HepG2 (cell line): ENCODE results near the gene ARID3C. TPM values are rescaled to one million over a fixed set of nuclear protein-coding genes. Genes with fewer than 3 reads are reported as not detected.

Source experiments
- ARNT2 ChIP-seq: sonication (generic); formaldehyde crosslinking; IDR thresholded peaks from 2 replicates; pipeline ENCODE4 v1.8.0; 2022; ENCODE audit warnings: mild to moderate bottlenecking, low read depth, missing genetic modification reagents, moderate library complexity
- BCL3 ChIP-seq: sonication (generic); formaldehyde crosslinking; IDR thresholded peaks from 2 replicates; pipeline ENCODE4 v1.5.1; 2020; ENCODE audit warnings: mild to moderate bottlenecking, missing genetic modification reagents, moderate library complexity
- GZF1 ChIP-seq: sonication (generic); formaldehyde crosslinking; IDR thresholded peaks from 2 replicates; pipeline ENCODE4 v1.5.1; 2020; ENCODE audit warnings: mild to moderate bottlenecking, missing genetic modification reagents
- HIVEP1 ChIP-seq: sonication (generic); formaldehyde crosslinking; IDR thresholded peaks from 2 replicates; pipeline ENCODE4 v1.4.0; 2020; ENCODE audit warnings: mild to moderate bottlenecking, missing genetic modification reagents
- KAT8 ChIP-seq: IDR thresholded peaks from 2 replicates; pipeline ENCODE4 v1.6.1; 2016; ENCODE audit warnings: missing genetic modification reagents, missing compliant biosample characterization
- LRRFIP1 ChIP-seq: sonication (generic); formaldehyde crosslinking; conservative IDR thresholded peaks from 2 replicates; pipeline ENCODE4 v1.4.0; 2020; ENCODE audit warnings: missing genetic modification reagents
- MAFF ChIP-seq: IDR thresholded peaks from 2 replicates; pipeline ENCODE4 v1.6.1; 2011; ENCODE audit warnings: low read depth, low read length, improper control_type of control experiment
- PBX2 ChIP-seq: IDR thresholded peaks from 2 replicates; pipeline ENCODE4 v1.6.1; 2016; ENCODE audit warnings: control low read depth
- SMAD1 ChIP-seq: sonication (generic); formaldehyde crosslinking; IDR thresholded peaks from 2 replicates; pipeline ENCODE4 v1.4.0; 2020; ENCODE audit warnings: missing genetic modification reagents, low read depth, mild to moderate bottlenecking, borderline replicate concordance
- TAF1 ChIP-seq: sonication (generic); formaldehyde crosslinking; IDR thresholded peaks from 2 replicates; pipeline ENCODE4 v1.4.0; 2020; ENCODE audit warnings: missing genetic modification reagents
- TEAD2 ChIP-seq: sonication (generic); formaldehyde crosslinking; IDR thresholded peaks from 2 replicates; pipeline ENCODE4 v1.9.0; 2021; ENCODE audit warnings: missing genetic modification reagents
- THAP7 ChIP-seq: sonication (generic); formaldehyde crosslinking; IDR thresholded peaks from 2 replicates; pipeline ENCODE4 v1.8.1; 2023; ENCODE audit warnings: mild to moderate bottlenecking, missing genetic modification reagents
- ZBTB4 ChIP-seq: sonication (generic); formaldehyde crosslinking; IDR thresholded peaks from 2 replicates; pipeline ENCODE4 v1.4.0; 2020; ENCODE audit warnings: missing genetic modification reagents, mild to moderate bottlenecking, borderline replicate concordance
- ZEB1 ChIP-seq: IDR thresholded peaks from 2 replicates; pipeline ENCODE4 v1.6.1; 2012; ENCODE audit warnings: mild to moderate bottlenecking, low read depth, inconsistent platforms; ENCODE audit not compliant: insufficient replicate concordance
- ZNF275 ChIP-seq: sonication (generic); formaldehyde crosslinking; IDR thresholded peaks from 2 replicates; pipeline ENCODE4 v1.8.0; 2022; ENCODE audit warnings: missing genetic modification reagents, mild to moderate bottlenecking, inconsistent platforms, borderline replicate concordance
- ZNF691 ChIP-seq: sonication (generic); formaldehyde crosslinking; IDR thresholded peaks from 2 replicates; pipeline ENCODE4 v1.4.0; 2020; ENCODE audit warnings: missing genetic modification reagents, low read depth, mild to moderate bottlenecking, borderline replicate concordance
- ZNF761 ChIP-seq: sonication (generic); formaldehyde crosslinking; conservative IDR thresholded peaks from 2 replicates; pipeline ENCODE4 v1.4.0; 2020; ENCODE audit warnings: mild to moderate bottlenecking, missing genetic modification reagents
- ZNF780A ChIP-seq: sonication (generic); formaldehyde crosslinking; IDR thresholded peaks from 2 replicates; pipeline ENCODE4 v1.8.0; 2022; ENCODE audit warnings: mild to moderate bottlenecking, missing genetic modification reagents, moderate library complexity
- polyA plus RNA-seq, 8 experiments: library from polyadenylated mRNA; depleted of rRNA in 3 of 8; stranded (reverse) in 7 of 8; unstranded in 1 of 8; fragments of >200 nt; fragmentation: Illumina TruSeq in 4 of 8; extraction: Trizol in 4 of 8; gene quantifications; 2 replicates each; pipeline versions ENCODE4 v1.2.1 to v1.2.3, GENCODE V29; 2011 to 2016; ENCODE audit warnings: low read depth in 4 of 8, missing spikeins in 1 of 8, mixed read lengths in 1 of 8; ENCODE audit not compliant: insufficient read depth in 1 of 8
- total RNA-seq, 5 experiments: library from RNA; depleted of rRNA; stranded (reverse); fragments of >200 nt; fragmentation: Illumina TruSeq; extraction: Trizol; gene quantifications; 2 replicates each; pipeline ENCODE4 v1.2.3, GENCODE V29; 2016; ENCODE audit warnings: low read depth in 1 of 5

ARID3C gene
- total and polyA plus RNA-seq, 2 of the 13 experiments (the other 11 are each of a cell fraction or from before 2014, with no cell fraction given) = not detected

- TF ChIP-seq KAT8 (CRISPR knock-in tag) = no peak
- no peak for TF ChIP-seq PBX2 (CRISPR knock-in tag)
- TF ChIP-seq TEAD2 (CRISPR knock-in tag) = 0 out of 2 replicates have a peak, but pooled peaks have one; percentile 17
- no peak for TF ChIP-seq LRRFIP1 (CRISPR knock-in tag)
- no peak for TF ChIP-seq BCL3
- TF ChIP-seq ZNF691 (CRISPR knock-in tag) = no peak
- no peak for TF ChIP-seq ZNF275
- no peak for TF ChIP-seq ZNF780A (CRISPR knock-in tag)
- peak; percentile 56 for TF ChIP-seq ZEB1
- TF ChIP-seq ZNF761 (CRISPR knock-in tag) = 0 out of 2 replicates have a peak, but pooled peaks have one; percentile 44
- TF ChIP-seq MAFF = no peak
- no peak for TF ChIP-seq ARNT2 (CRISPR knock-in tag)
- TF ChIP-seq TAF1 (CRISPR knock-in tag) = no peak
- TF ChIP-seq SMAD1 (CRISPR knock-in tag) = no peak
- TF ChIP-seq GZF1 = no peak
- no peak for TF ChIP-seq ZBTB4 (CRISPR knock-in tag)
- no peak for TF ChIP-seq THAP7 (CRISPR knock-in tag)
- no peak for TF ChIP-seq HIVEP1 (CRISPR knock-in tag)
Observed at GRCh38 chr9:34644766-34645314, 16.0 kb upstream of the ARID3C start (continued).
